Naive B cell (primary cell): ENCODE measurements around the gene AAR2. TPM values are rescaled to one million over a fixed set of nuclear protein-coding genes. Genes with fewer than 3 reads are reported as not detected.

Experiments
- ATAC-seq, 2 donors: fragments of 150-1000 bp; cut with Tn5 transposase; 2 replicates each; pipeline ENCODE4 v1.10.0; 2021; ENCODE audit warnings: low read depth in 2 of 2, mild to moderate bottlenecking in 2 of 2, moderate library complexity in 2 of 2
- DNase-seq: peaks from one replicate; pipeline ENCODE4 v3.0.0; 2022
- H3K27ac Mint-ChIP-seq, 6 donors: one replicate each; pipeline ENCODE4 v1.8.0; 2020 to 2022; ENCODE audit warnings: mild to moderate bottlenecking in 6 of 6, mixed read lengths in 6 of 6, moderate library complexity in 5 of 6, inconsistent platforms in 2 of 6
- H3K27me3 Mint-ChIP-seq, 3 donors: one replicate each; pipeline ENCODE4 v1.8.0; 2021 to 2022; ENCODE audit warnings: mixed read lengths in 3 of 3, mild to moderate bottlenecking in 1 of 3
- H3K36me3 Mint-ChIP-seq, 2 donors: one replicate each; pipeline ENCODE4 v1.8.0; 2020 to 2022; ENCODE audit warnings: mixed read lengths in 2 of 2, inconsistent platforms in 1 of 2, mild to moderate bottlenecking in 1 of 2
- H3K4me1 Mint-ChIP-seq, 3 donors: one replicate each; pipeline ENCODE4 v1.8.0; 2020 to 2022; ENCODE audit warnings: mixed read lengths in 3 of 3, inconsistent platforms in 1 of 3, mild to moderate bottlenecking in 1 of 3, moderate library complexity in 1 of 3
- H3K4me3 Mint-ChIP-seq, 8 donors: one replicate each; pipeline ENCODE4 v1.8.0; 2020 to 2022; ENCODE audit warnings: mild to moderate bottlenecking in 8 of 8, mixed read lengths in 8 of 8, moderate library complexity in 8 of 8, inconsistent platforms in 2 of 8
- H3K9me3 Mint-ChIP-seq, 7 donors: one replicate each; pipeline ENCODE4 v1.8.0; 2020 to 2022; ENCODE audit warnings: mixed read lengths in 7 of 7, mild to moderate bottlenecking in 5 of 7, inconsistent platforms in 2 of 7, moderate library complexity in 1 of 7
- polyA plus RNA-seq, 6 donors: library from polyadenylated mRNA; unstranded; fragments of 300-500 nt; fragmentation: Illumina TruSeq; gene quantifications; one replicate each; pipeline ENCODE4 v1.2.3, GENCODE V29; 2021; ENCODE audit warnings: low read depth in 6 of 6

Gene AAR2
- polyA plus RNA-seq, 6 donors from 2014 or later, result 29.6 to 48.2 (median 34.7) TPM

DNA sequence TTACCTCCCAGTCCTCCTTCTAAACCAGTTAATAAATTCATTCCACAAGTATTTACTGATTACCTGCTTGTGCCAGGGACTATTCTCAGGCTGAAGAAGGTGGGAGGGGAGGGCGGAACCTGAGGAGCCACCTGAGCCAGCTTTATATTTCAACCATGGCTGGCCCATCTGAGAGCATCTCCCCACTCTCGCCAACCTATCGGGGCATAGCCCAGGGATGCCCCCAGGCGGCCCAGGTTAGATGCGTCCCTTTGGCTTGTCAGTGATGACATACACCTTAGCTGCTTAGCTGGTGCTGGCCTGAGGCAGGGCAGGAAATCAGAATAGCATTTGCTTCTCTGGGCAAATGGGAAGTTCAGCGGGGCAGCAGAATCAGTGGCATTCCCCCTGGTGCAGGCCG is 4.9 kb upstream of the AAR2 start:
- peaks cover 19 to 25% (median 22%) of the 10 kb centered on the region in 3 donors for H3K27me3 Mint-ChIP-seq
- no peak for ATAC-seq
- H3K4me3 Mint-ChIP-seq, result no peak overlapping the region
- H3K4me1 Mint-ChIP-seq, result peaks cover 7% of the 10 kb centered on the region in 3 donors
- no peak for DNase-seq
- no peak overlapping the region for H3K27ac Mint-ChIP-seq
- no peaks in the 10 kb centered on the region for H3K36me3 Mint-ChIP-seq
- peaks cover 0 to under 1% (median 0%) of the 10 kb centered on the region in 7 donors for H3K9me3 Mint-ChIP-seq

DNA sequence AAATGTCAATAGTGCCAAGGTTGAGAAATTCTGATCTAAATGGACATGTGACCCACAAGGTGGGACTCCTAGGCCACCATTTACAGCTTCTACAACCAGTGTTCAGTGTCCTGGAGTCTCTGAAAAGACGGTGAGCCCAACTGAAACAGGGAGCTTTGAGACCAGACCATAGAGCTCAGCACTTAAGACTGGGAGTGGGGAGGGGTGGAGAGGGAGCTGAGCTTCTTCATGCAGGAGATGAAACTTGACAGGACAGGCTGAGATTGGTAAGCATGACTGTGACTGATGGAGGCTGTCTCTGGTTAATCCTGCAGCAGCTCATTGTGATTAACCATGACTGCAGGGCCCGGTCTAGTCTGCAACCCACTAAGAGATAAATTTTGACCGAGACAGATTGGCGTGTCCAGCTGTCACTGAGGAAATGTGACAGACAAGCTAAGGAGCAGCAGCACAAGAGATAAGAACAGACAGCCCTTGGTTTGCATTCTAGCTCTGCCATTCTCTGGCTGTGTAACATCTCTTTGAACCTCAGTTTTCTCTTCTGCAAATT is 1.4 kb upstream of the AAR2 start:
- H3K36me3 Mint-ChIP-seq, result no peaks in the 10 kb centered on the region
- ATAC-seq (no peak), DNase-seq (no peak)
- H3K27me3 Mint-ChIP-seq, result peaks cover 10 to 16% (median 11%) of the 10 kb centered on the region in 3 donors
- H3K4me3 Mint-ChIP-seq, result peak overlapping the region in 5 of 8 donors; percentile 58 to 77 (median 76)
- peak overlapping the region in 3 of 6 donors; percentile 44 to 78 (median 62) for H3K27ac Mint-ChIP-seq
- peaks cover 23 to 38% (median 35%) of the 10 kb centered on the region in 3 donors for H3K4me1 Mint-ChIP-seq
- peaks cover 0 to 1% (median 0%) of the 10 kb centered on the region in 7 donors for H3K9me3 Mint-ChIP-seq

- Mint-ChIP-seq H3K9me3 (peaks cover 0 to 1% (median 0%) of the 10 kb centered on the region in 7 donors), H3K4me3 (peak overlapping the region; percentile 92 to 98 (median 96)), H3K27ac (peak overlapping the region; percentile 94 to 97 (median 96)), H3K4me1 (peaks cover 23 to 53% (median 42%) of the 10 kb centered on the region in 3 donors), H3K27me3 (peaks cover 5 to 15% (median 11%) of the 10 kb centered on the region in 3 donors), H3K36me3 (peaks cover 0 to 5% of the 10 kb centered on the region in 2 donors)
- DNase-seq (no peak), ATAC-seq (peak in 1 of 2 donors; percentile 17)
These were observed 476 bp downstream of the AAR2 start for GRCh38 chr20:36236786-36237121.

DNA sequence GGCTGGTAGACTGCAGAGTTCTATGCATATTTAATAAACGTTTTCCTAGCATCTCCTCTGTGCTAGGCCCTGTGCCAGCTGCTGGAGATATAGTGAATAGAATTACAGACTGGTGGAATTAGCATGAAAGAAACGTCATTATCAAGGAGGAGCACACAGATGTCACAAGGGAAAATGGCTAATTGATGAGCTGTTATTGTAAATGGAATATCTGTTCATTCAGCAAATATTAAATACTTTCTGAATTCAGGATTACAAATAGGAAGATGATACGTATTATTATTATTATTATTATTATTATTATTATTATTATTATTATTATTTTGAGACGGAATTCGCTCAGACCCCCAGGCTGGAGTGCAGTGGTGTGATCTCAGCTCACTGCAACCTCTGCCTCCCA is 1.2 kb downstream of the AAR2 start:
- Mint-ChIP-seq H3K4me1 (peaks cover 23 to 53% (median 42%) of the 10 kb centered on the region in 3 donors), H3K9me3 (peaks cover 0 to 1% (median 0%) of the 10 kb centered on the region in 7 donors), H3K36me3 (peaks cover 0 to 5% of the 10 kb centered on the region in 2 donors), H3K27ac (peak overlapping the region; percentile 31 to 97 (median 94)), H3K4me3 (peak overlapping the region; percentile 92 to 98 (median 96)), H3K27me3 (peaks cover 5 to 8% (median 6%) of the 10 kb centered on the region in 3 donors)
- ATAC-seq, result no peak
- no peak for DNase-seq

- ATAC-seq (no peak), DNase-seq (no peak)
- Mint-ChIP-seq H3K9me3 (peaks cover 0 to 1% (median 0%) of the 10 kb centered on the region in 7 donors), H3K27ac (peak overlapping the region in 1 of 6 donors; percentile 78), H3K27me3 (peaks cover 0 to 1% (median under 1%) of the 10 kb centered on the region in 3 donors), H3K4me3 (peak overlapping the region in 6 of 8 donors; percentile 28 to 96 (median 58)), H3K36me3 (peaks cover 0 to 5% of the 10 kb centered on the region in 2 donors), H3K4me1 (peaks cover 23 to 53% (median 42%) of the 10 kb centered on the region in 3 donors)
These were observed 1.9 kb downstream of the AAR2 start for GRCh38 chr20:36238153-36238552.

- no peaks in the 10 kb centered on the region for H3K27me3 Mint-ChIP-seq
- ATAC-seq, result no peak
- H3K27ac Mint-ChIP-seq, result peak overlapping the region in 1 of 6 donors; percentile 78
- peaks cover 0 to 5% of the 10 kb centered on the region in 2 donors for H3K36me3 Mint-ChIP-seq
- peaks cover 23 to 53% (median 42%) of the 10 kb centered on the region in 3 donors for H3K4me1 Mint-ChIP-seq
- DNase-seq, result no peak
- H3K9me3 Mint-ChIP-seq, result peaks cover 0 to 1% (median 0%) of the 10 kb centered on the region in 7 donors
- H3K4me3 Mint-ChIP-seq, result peak overlapping the region in 7 of 8 donors; percentile 11 to 78 (median 40)
These were observed 2.5 kb downstream of the AAR2 start for GRCh38 chr20:36238760-36239159.

- Mint-ChIP-seq H3K4me1 (peaks cover 23 to 57% (median 44%) of the 10 kb centered on the region in 3 donors), H3K36me3 (peaks cover 5 to 6% of the 10 kb centered on the region in 2 donors), H3K27me3 (no peaks in the 10 kb centered on the region), H3K9me3 (peaks cover 0 to 1% (median 0%) of the 10 kb centered on the region in 7 donors), H3K27ac (peak overlapping the region in 1 of 6 donors; percentile 47), H3K4me3 (no peak overlapping the region)
- DNase-seq (no peak), ATAC-seq (no peak)
These were observed 3.8 kb downstream of the AAR2 start for GRCh38 chr20:36240076-36240475.

- DNase-seq (no peak), ATAC-seq (no peak)
- Mint-ChIP-seq H3K9me3 (no peaks in the 10 kb centered on the region), H3K36me3 (peaks cover 5 to 12% of the 10 kb centered on the region in 2 donors), H3K4me3 (no peak overlapping the region), H3K27me3 (no peaks in the 10 kb centered on the region), H3K4me1 (peaks cover 16 to 46% (median 36%) of the 10 kb centered on the region in 3 donors), H3K27ac (no peak overlapping the region)
These were observed 5.4 kb downstream of the AAR2 start for GRCh38 chr20:36241678-36242077.

GRCh38 chr20:36243726-36244125 is 7.4 kb downstream of the AAR2 start:
- Mint-ChIP-seq H3K4me3 (no peak overlapping the region), H3K36me3 (peaks cover 14 to 28% of the 10 kb centered on the region in 2 donors), H3K27ac (no peak overlapping the region), H3K27me3 (no peaks in the 10 kb centered on the region), H3K9me3 (no peaks in the 10 kb centered on the region), H3K4me1 (peaks cover 10 to 32% (median 27%) of the 10 kb centered on the region in 3 donors)
- no peak for ATAC-seq
- DNase-seq, result no peak

GRCh38 chr20:36246401-36246800 is 10.1 kb downstream of the AAR2 start:
- Mint-ChIP-seq H3K36me3 (peaks cover 11 to 28% of the 10 kb centered on the region in 2 donors), H3K27ac (no peak overlapping the region), H3K27me3 (no peaks in the 10 kb centered on the region), H3K4me3 (no peak overlapping the region), H3K9me3 (no peaks in the 10 kb centered on the region), H3K4me1 (peaks cover 8 to 17% (median 8%) of the 10 kb centered on the region in 3 donors)
- no peak for DNase-seq
- ATAC-seq, result no peak

DNA sequence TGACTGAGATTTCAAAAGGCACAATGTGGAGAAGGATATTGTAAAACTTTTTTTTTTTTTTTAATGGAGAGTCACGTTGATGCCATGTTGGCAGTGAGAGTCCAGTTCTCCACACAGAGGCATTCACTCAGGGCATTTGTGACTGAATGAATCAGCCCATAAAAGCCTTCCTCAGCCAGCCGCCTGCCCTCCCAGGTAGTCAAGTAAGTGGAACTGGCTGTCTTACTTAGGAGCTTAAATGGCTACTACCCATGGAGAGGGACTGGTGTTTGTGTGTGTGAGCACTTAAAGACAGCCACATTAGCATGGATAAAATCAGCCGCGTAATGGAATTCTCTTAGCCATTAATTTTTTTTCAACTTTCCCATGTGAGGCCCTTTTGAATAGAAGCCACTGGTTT is 12.6 kb downstream of the AAR2 start:
- Mint-ChIP-seq H3K4me1 (peaks cover 8 to 21% (median 11%) of the 10 kb centered on the region in 3 donors), H3K9me3 (no peaks in the 10 kb centered on the region), H3K27me3 (no peaks in the 10 kb centered on the region), H3K4me3 (no peak overlapping the region), H3K36me3 (peaks cover 15 to 28% of the 10 kb centered on the region in 2 donors), H3K27ac (no peak overlapping the region)
- DNase-seq (no peak), ATAC-seq (no peak)

DNA sequence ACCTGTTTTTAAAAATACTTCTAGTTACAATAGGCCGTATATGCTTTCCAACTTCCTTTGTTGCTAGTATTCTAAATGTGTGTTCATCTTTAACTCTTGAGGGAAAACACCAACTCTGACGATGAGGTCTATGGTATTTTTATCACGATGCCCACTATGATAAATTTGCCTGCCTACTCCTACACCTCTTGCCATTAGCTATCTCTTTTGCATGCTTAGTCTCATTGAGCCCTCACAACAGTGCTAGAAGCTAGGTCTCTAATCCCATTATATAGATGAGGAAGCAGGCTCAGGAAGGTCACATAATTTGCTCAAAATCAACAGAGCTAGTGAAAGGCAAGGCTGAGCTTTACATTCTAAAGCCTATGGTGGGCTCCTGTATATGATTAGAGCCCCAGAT is 13.2 kb downstream of the AAR2 start:
- peaks cover 5 to 21% (median 11%) of the 10 kb centered on the region in 3 donors for H3K4me1 Mint-ChIP-seq
- peaks cover 15 to 28% of the 10 kb centered on the region in 2 donors for H3K36me3 Mint-ChIP-seq
- ATAC-seq, result no peak
- H3K9me3 Mint-ChIP-seq, result no peaks in the 10 kb centered on the region
- no peak overlapping the region for H3K4me3 Mint-ChIP-seq
- H3K27ac Mint-ChIP-seq, result peak overlapping the region in 1 of 6 donors; percentile 79
- DNase-seq, result no peak
- no peaks in the 10 kb centered on the region for H3K27me3 Mint-ChIP-seq

- no peak for DNase-seq
- Mint-ChIP-seq H3K9me3 (no peaks in the 10 kb centered on the region), H3K27ac (no peak overlapping the region), H3K4me3 (no peak overlapping the region), H3K4me1 (peaks cover 5 to 17% (median 11%) of the 10 kb centered on the region in 3 donors), H3K36me3 (peaks cover 19 to 23% of the 10 kb centered on the region in 2 donors), H3K27me3 (no peaks in the 10 kb centered on the region)
- ATAC-seq, result no peak
These were observed 15.1 kb downstream of the AAR2 start for GRCh38 chr20:36251426-36251825.

DNA sequence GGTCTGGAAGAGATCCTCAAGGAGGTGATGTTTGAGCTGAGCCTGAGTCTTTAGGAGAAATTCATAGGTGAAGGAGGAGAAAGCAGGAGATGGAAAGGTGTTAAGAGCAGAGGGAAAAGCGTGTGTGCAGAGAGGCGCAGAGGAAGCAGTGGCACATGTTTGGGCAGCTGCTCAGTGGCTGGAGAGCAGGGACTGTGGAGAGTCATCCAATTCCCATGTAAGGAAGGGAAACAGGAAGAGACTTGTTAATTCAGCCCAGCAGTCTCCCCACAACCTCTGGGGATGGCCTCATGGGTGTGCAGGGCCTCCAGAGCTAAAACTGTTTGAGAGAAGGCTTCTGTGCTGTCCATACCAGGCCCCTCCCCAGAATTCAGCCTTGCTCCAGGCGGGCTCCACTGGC is 16.2 kb downstream of the AAR2 start:
- Mint-ChIP-seq H3K36me3 (peaks cover 18 to 19% of the 10 kb centered on the region in 2 donors), H3K9me3 (no peaks in the 10 kb centered on the region), H3K4me3 (no peak overlapping the region), H3K4me1 (peaks cover 5 to 17% (median 11%) of the 10 kb centered on the region in 3 donors), H3K27me3 (no peaks in the 10 kb centered on the region), H3K27ac (peak overlapping the region in 2 of 6 donors; percentile 52 to 95)
- no peak for ATAC-seq
- no peak for DNase-seq
